IMR-90 (cell line): ENCODE measurements around the gene CLDN11. TPM values are rescaled to one million over a fixed set of nuclear protein-coding genes. Genes with fewer than 3 reads are reported as not detected.

Experiments
- ATAC-seq: fragments of 200-7000 bp; cut with Tn5 transposase; 2 replicates; pipeline ENCODE4 v1.9.1; 2020; ENCODE audit warnings: low read depth, mild to moderate bottlenecking, moderate library complexity
- BruUV-seq: library from RNA; stranded (reverse); fragments of 400-500 nt; replicated peaks from 2 replicates; lab custom pipeline; 2021; lab: Mats Ljungman, UMichigan
- CTCF ChIA-PET: fragments of 300-600 bp; formaldehyde crosslinking; extraction: SDS; loops from one replicate; lab custom pipeline; 2021; ENCODE audit warnings: antibody characterized with exemption; lab: Yijun Ruan, JAX
- POLR2A ChIA-PET: fragments of 300-600 bp; sonication (Branson Sonifier 250); formaldehyde crosslinking; loops from one replicate; lab custom pipeline; 2022; ENCODE audit warnings: antibody characterized with exemption; ENCODE audit not compliant: unreplicated experiment; lab: Charles Lee
- DNase-seq: peaks from one replicate; pipeline ENCODE4 v3.0.0; 2013
- H2AFZ ChIP-seq: replicated peaks from 2 replicates; pipeline ENCODE3; 2013; ENCODE audit warnings: low read length, mild to moderate bottlenecking; ENCODE audit not compliant: poor library complexity
- H2AK5ac ChIP-seq: 2 replicates; pipeline ENCODE4 v1.6.1; 2013; ENCODE audit warnings: low read depth, low read length, inconsistent platforms
- H2AK9ac ChIP-seq: replicated peaks from 2 replicates; pipeline ENCODE3; 2013; ENCODE audit warnings: mild to moderate bottlenecking, low read depth, low read length, moderate library complexity; ENCODE audit not compliant: poor library complexity
- H2BK120ac ChIP-seq: 2 replicates; pipeline ENCODE4 v1.6.1; 2013; ENCODE audit warnings: low read depth, low read length, inconsistent platforms
- H2BK15ac ChIP-seq: 3 replicates; pipeline ENCODE4 v1.6.1; 2013; ENCODE audit warnings: low read depth, low read length, inconsistent platforms
- H2BK20ac ChIP-seq: 2 replicates; pipeline ENCODE4 v1.6.1; 2013; ENCODE audit warnings: low read depth, mild to moderate bottlenecking, inconsistent platforms, low read length, moderate library complexity
- H2BK5ac ChIP-seq: 2 replicates; pipeline ENCODE4 v1.6.1; 2013; ENCODE audit warnings: mild to moderate bottlenecking, low read depth, low read length, inconsistent platforms; ENCODE audit not compliant: poor library complexity, severe bottlenecking
- H3K14ac ChIP-seq: replicated peaks from 2 replicates; pipeline ENCODE4 v1.6.1; 2013; ENCODE audit warnings: low read depth, low read length, inconsistent platforms
- H3K18ac ChIP-seq: 2 replicates; pipeline ENCODE4 v1.6.1; 2013; ENCODE audit warnings: low read depth, low read length, control low read depth
- H3K23ac ChIP-seq: 2 replicates; pipeline ENCODE4 v1.6.1; 2013; ENCODE audit warnings: low read depth, low read length, inconsistent platforms
- H3K27ac ChIP-seq: 2 replicates; pipeline ENCODE4 v1.5.1; 2013; ENCODE audit warnings: mild to moderate bottlenecking, control low read depth, low read length; ENCODE audit not compliant: insufficient read depth
- H3K27me3 ChIP-seq: 2 replicates; pipeline ENCODE4 v1.6.1; 2013; ENCODE audit warnings: low read length; ENCODE audit not compliant: control insufficient read depth, insufficient read depth
- H3K36me3 ChIP-seq: 2 replicates; pipeline ENCODE4 v1.6.1; 2013; ENCODE audit warnings: low read length, mixed read lengths; ENCODE audit not compliant: control insufficient read depth, insufficient read depth
- H3K4ac ChIP-seq: 2 replicates; pipeline ENCODE4 v1.6.1; 2013; ENCODE audit warnings: low read depth, low read length, inconsistent platforms
- H3K4me1 ChIP-seq: 2 replicates; pipeline ENCODE4 v1.6.1; 2013; ENCODE audit warnings: low read length, mixed read lengths; ENCODE audit not compliant: control insufficient read depth, insufficient read depth
- H3K4me2 ChIP-seq: 2 replicates; pipeline ENCODE4 v1.6.1; 2013; ENCODE audit warnings: low read depth, mild to moderate bottlenecking, control low read depth, low read length, moderate library complexity
- H3K4me3 ChIP-seq: 2 replicates; pipeline ENCODE4 v1.5.1; 2013; ENCODE audit warnings: low read depth, mild to moderate bottlenecking, control low read depth, low read length, moderate library complexity; ENCODE audit not compliant: insufficient read depth
- H3K56ac ChIP-seq: 2 replicates; pipeline ENCODE4 v1.6.1; 2013; ENCODE audit warnings: low read length, inconsistent platforms; ENCODE audit not compliant: insufficient read depth; ENCODE audit errors: extremely low read depth
- H3K79me1 ChIP-seq, 2 experiments: 2 replicates each; pipeline ENCODE4 v1.6.1; 2013; ENCODE audit warnings: low read length in 2 of 2, inconsistent platforms in 1 of 2, low read depth in 1 of 2
- H3K9ac ChIP-seq: 2 replicates; pipeline ENCODE4 v1.6.1; 2013; ENCODE audit warnings: low read depth, low read length, control low read depth
- H3K9me1 ChIP-seq: 2 replicates; pipeline ENCODE4 v1.6.1; 2013; ENCODE audit warnings: low read length, inconsistent platforms; ENCODE audit not compliant: insufficient read depth
- H3K9me3 ChIP-seq: 2 replicates; pipeline ENCODE4 v1.6.1; 2013; ENCODE audit warnings: low read length; ENCODE audit not compliant: control insufficient read depth, insufficient read depth
- H4K20me1 ChIP-seq: 2 replicates; pipeline ENCODE4 v1.6.1; 2013; ENCODE audit warnings: low read length, inconsistent platforms; ENCODE audit not compliant: insufficient read depth
- H4K5ac ChIP-seq: 2 replicates; pipeline ENCODE4 v1.6.1; 2013; ENCODE audit warnings: mild to moderate bottlenecking, low read depth, low read length, control low read depth
- H4K8ac ChIP-seq, 2 experiments: 2 replicates each; pipeline ENCODE4 v1.6.1; 2013; ENCODE audit warnings: low read depth in 2 of 2, low read length in 2 of 2, control low read depth in 1 of 2, inconsistent platforms in 1 of 2
- H4K91ac ChIP-seq: 2 replicates; pipeline ENCODE4 v1.6.1; 2013; ENCODE audit warnings: low read depth, low read length, inconsistent platforms; ENCODE audit not compliant: insufficient read depth
- BHLHE40 ChIP-seq: fragments of 150-350 bp; IDR thresholded peaks from 2 replicates; pipeline ENCODE4 v1.6.1; 2016; ENCODE audit warnings: mild to moderate bottlenecking, low read depth, low read length
- CEBPB ChIP-seq: IDR thresholded peaks from 2 replicates; pipeline ENCODE4 v1.6.1; 2012; ENCODE audit warnings: low read depth, low read length, improper control_type of control experiment
- CHD1 ChIP-seq: IDR thresholded peaks from 2 replicates; pipeline ENCODE4 v1.6.1; 2012; ENCODE audit warnings: low read depth, low read length, improper control_type of control experiment
- CTCF ChIP-seq: conservative IDR thresholded peaks from 2 replicates; pipeline ENCODE4 v1.5.1; 2012; ENCODE audit warnings: mild to moderate bottlenecking, low read depth, low read length, improper control_type of control experiment
- ELK1 ChIP-seq: fragments of 150-350 bp; IDR thresholded peaks from 2 replicates; pipeline ENCODE4 v1.6.1; 2016; ENCODE audit warnings: low read depth, mild to moderate bottlenecking, low read length, moderate library complexity, borderline replicate concordance
- FOS ChIP-seq: fragments of 150-350 bp; IDR thresholded peaks from 2 replicates; pipeline ENCODE4 v1.6.1; 2016; ENCODE audit warnings: low read depth, low read length
- MAFK ChIP-seq: IDR thresholded peaks from 2 replicates; pipeline ENCODE4 v1.6.1; 2012; ENCODE audit warnings: low read depth, low read length, improper control_type of control experiment
- MXI1 ChIP-seq: IDR thresholded peaks from 2 replicates; pipeline ENCODE4 v1.6.1; 2012; ENCODE audit warnings: low read depth, mild to moderate bottlenecking, low read length, moderate library complexity, borderline replicate concordance
- RAD21 ChIP-seq: IDR thresholded peaks from 2 replicates; pipeline ENCODE4 v1.6.1; 2012; ENCODE audit warnings: low read length, improper control_type of control experiment
- RCOR1 ChIP-seq: IDR thresholded peaks from 2 replicates; pipeline ENCODE4 v1.6.1; 2012; ENCODE audit warnings: mild to moderate bottlenecking, low read length, improper control_type of control experiment; ENCODE audit not compliant: insufficient replicate concordance
- RFX5 ChIP-seq: IDR thresholded peaks from 2 replicates; pipeline ENCODE4 v1.8.0; 2012; ENCODE audit warnings: low read depth, mild to moderate bottlenecking, low read length, moderate library complexity
- SMC3 ChIP-seq: fragments of 150-350 bp; IDR thresholded peaks from 2 replicates; pipeline ENCODE4 v1.6.1; 2016; ENCODE audit warnings: low read depth, mild to moderate bottlenecking, antibody characterized with exemption, low read length, moderate library complexity
- USF2 ChIP-seq: fragments of 150-350 bp; IDR thresholded peaks from 2 replicates; pipeline ENCODE4 v1.6.1; 2017; ENCODE audit warnings: mild to moderate bottlenecking, antibody characterized with exemption, low read length, low read depth
- dilution Hi-C: fragments of 300-500 bp; cut with HindIII; formaldehyde crosslinking; loops from one replicate; pipeline ENCODE4 v1.14.3; 2018; ENCODE audit warnings: low sequenced_read_pairs; ENCODE audit not compliant: unreplicated experiment
- in situ Hi-C: fragments of 300-500 bp; cut with MboI; formaldehyde crosslinking; loops from 3 replicates; pipeline ENCODE4 v1.14.3; 2019; ENCODE audit warnings: low sequenced_read_pairs, inconsistent platforms, mixed read lengths
- intact Hi-C: fragments of 100-400 bp; cut with micrococcal nuclease; formaldehyde crosslinking; loops from 2 replicates; pipeline ENCODE4 v1.10.0; 2022
- polyA plus RNA-seq, 3 experiments: library from polyadenylated mRNA; depleted of rRNA; stranded (reverse); fragments of >200 nt; gene quantifications; 2 replicates each; pipeline ENCODE4 v1.2.3, GENCODE V29; 2012; ENCODE audit warnings: low replicate concordance in 1 of 3
- total RNA-seq: library from RNA; depleted of rRNA; stranded (reverse); fragments of >200 nt; gene quantifications from 2 replicates; pipeline ENCODE4 v1.2.3, GENCODE V29; 2012

CLDN11 gene
- total and polyA plus RNA-seq, 2 of the 4 experiments (the other 2 are of a cell fraction) = 245 to 318 TPM

GRCh38 chr3:170405101-170405500 is 13.6 kb upstream of the CLDN11 start:
- in situ Hi-C loops = no loop called here

More at GRCh38 chr3:170405101-170405500, 13.6 kb upstream of the CLDN11 start:
- Histone ChIP-seq H3K9me3 (no peaks in the 10 kb centered on the region), H4K5ac (no peak overlapping the region), H2AFZ (no peak overlapping the region), H2BK120ac (no peak overlapping the region), H2AK5ac (no peak overlapping the region), H3K4me3 (no peak overlapping the region), H2AK9ac (no peak overlapping the region), H4K20me1 (no peaks in the 10 kb centered on the region), H2BK15ac (no peak overlapping the region), H3K14ac (no peak overlapping the region), H3K27ac (no peak overlapping the region), H3K79me1 (no peaks in the 10 kb centered on the region), H3K9ac (no peak overlapping the region), H3K4ac (no peak overlapping the region), H3K23ac (no peak overlapping the region), H3K4me2 (no peak overlapping the region), H2BK5ac (no peak overlapping the region), H4K8ac (no peak overlapping the region), H3K4me1 (no peaks in the 10 kb centered on the region), H4K91ac (no peak overlapping the region), H3K9me1 (no peaks in the 10 kb centered on the region), H3K56ac (no peak overlapping the region), H3K18ac (no peak overlapping the region), H3K27me3 (no peaks in the 10 kb centered on the region), H3K36me3 (no peaks in the 10 kb centered on the region), H2BK20ac (no peak overlapping the region)
- ChIA-PET POLR2A (no interaction called here), CTCF (no interaction called here)
- dilution Hi-C loops = loop anchor here (10.0 kb wide), 1 partner anchor 450 kb away; no protein-coding TSS in a partner anchor
- BruUV-seq = no TSS peak
- DNase-seq (no peak), ATAC-seq (no peak)
- TF ChIP-seq ELK1 = no peak
- no peak for TF ChIP-seq FOS
- no peak for TF ChIP-seq CEBPB
- TF ChIP-seq SMC3 = no peak
- TF ChIP-seq CHD1 = no peak
- no peak for TF ChIP-seq MAFK
- no peak for TF ChIP-seq USF2
- TF ChIP-seq CTCF = no peak
- TF ChIP-seq BHLHE40 = no peak
- no peak for TF ChIP-seq MXI1
- TF ChIP-seq RAD21 = no peak
- TF ChIP-seq RCOR1 = no peak
- TF ChIP-seq RFX5 = no peak
- intact Hi-C loops = no loop called here
